Hematopoietic multipotent progenitor cell treated with erythropoietin and hydrocortisone succinate and interleukin-3 and kit ligand, for 17 days (in vitro differentiated cells): ENCODE results near the gene INIP.
"Not testable (repeated sequence)": the region's sequence is repeated elsewhere in the genome, so short reads cannot be mapped to it uniquely, and the experiment has no call there.

Source experiments
- DNase-seq: peaks from one replicate; pipeline ENCODE4 v3.0.0-alpha.2; 2015; ENCODE audit warnings: low spot score

The INIP gene

DNA sequence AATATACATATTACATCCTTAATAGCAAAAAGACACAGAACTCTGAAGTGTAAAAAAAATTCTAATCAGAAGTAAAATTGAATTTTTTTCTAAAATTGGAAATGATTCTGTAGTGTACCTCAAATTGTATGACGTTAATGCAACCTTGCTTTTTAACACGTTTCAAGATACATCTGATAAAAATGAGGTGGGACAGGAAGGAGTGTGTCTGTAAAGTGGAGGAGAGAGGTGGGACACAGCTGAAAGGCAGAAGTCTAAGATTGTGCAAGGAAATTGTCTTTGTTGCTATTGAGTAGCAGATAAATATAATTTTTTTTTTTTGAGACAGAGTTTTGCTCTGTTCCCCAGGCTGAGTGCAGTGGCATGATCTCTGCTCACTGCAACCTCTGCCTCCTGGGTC, 17.0 kb upstream of the INIP start:
- DNase-seq, result no peak

DNA sequence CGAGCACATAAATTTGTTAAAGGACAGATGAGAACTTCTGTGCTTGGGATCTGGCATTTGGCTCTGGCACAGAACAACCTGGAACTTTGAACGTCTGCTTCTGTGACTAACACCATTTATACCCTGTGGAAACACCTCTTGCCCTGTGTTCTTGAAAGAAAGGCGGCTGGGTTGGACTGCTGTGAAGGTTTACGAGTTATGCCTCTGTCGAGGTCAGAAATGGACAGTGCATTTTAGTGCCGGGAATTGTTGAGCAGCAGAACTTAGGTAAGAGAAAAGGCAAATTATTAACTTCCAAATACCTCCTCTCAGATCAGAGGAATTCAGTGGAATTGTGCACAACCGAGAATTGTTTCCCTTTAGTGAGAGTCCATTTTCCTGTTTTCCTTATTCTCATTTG, 14.1 kb upstream of the INIP start:
- no peak for DNase-seq

DNA sequence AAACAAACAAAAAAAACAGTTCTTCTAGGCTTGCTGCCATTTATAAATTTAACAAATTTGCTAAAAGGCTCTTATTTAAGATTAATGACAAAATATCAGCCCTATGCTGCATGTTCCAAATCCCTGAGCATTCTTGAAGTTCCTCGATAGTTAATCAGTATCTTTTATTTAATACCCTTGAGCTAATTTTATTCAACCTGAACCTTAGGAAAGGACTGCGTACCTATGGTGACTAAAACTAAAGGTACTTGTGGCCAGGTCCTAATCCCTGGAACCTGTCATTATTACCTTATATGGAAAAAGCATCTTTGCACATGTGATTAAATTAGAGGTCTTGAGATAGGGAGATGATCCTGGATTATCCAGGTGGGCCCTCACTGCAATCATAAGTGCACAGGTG, 10.5 kb upstream of the INIP start:
- DNase-seq, result no peak

DNA sequence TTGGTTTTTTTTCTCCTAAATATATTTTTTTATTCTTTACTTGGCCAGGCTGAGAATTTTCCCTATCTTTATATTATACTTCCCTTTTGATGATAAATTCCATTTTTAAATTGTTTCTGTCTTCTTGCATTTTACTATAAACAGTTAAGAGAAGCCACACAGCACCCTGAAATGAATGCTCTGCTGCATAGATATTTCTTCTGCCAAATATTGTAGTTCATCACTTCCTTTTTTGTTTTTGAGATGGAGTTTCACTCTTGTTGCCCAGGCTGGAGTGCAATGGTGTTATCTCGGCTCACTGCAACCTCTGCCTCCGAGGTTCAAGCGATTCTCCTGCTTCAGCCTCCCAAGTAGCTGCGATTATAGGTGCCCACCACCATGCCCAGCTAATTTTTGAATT, 8.5 kb upstream of the INIP start:
- DNase-seq, result no peak

DNA sequence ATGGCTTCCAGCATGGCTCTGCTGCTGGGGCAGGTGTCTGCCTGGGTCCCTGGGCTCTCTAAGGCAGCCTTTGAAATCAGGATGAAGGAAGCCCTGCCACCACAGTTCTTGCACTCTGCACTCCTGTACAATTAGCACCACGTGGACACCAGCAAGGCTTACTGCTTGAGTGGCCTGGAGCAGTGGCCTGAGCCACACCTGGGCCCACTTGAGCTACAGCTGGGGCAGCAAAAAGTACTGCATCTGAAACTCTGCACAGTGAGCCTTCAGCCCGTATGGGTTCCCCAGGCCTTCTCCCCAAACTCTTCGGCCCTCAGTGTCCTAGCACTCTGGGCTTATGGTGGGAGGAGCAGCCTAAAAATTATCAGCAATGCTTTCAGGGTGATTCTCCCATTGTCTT, 8.0 kb upstream of the INIP start:
- DNase-seq, result no peak

DNA sequence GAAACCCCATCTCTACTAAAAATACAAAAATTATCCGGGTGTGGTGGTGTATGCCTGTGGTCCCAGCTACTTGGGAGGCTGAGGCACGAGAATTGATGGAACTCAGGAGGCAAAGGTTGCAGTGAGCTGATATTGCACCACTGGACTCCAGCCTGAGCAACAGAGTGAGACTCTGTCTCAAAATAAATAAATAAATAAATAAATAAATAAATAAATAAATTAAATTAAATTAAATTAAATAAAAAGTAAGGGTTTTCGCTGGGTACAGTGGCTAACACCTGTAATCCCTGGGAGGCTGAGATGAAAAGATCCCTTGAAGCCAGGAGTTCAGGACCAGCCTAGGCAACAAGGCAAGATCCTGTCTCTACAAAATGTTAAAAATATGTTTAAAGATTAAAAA, 4.8 kb upstream of the INIP start:
- DNase-seq, result not testable (repeated sequence)

DNA sequence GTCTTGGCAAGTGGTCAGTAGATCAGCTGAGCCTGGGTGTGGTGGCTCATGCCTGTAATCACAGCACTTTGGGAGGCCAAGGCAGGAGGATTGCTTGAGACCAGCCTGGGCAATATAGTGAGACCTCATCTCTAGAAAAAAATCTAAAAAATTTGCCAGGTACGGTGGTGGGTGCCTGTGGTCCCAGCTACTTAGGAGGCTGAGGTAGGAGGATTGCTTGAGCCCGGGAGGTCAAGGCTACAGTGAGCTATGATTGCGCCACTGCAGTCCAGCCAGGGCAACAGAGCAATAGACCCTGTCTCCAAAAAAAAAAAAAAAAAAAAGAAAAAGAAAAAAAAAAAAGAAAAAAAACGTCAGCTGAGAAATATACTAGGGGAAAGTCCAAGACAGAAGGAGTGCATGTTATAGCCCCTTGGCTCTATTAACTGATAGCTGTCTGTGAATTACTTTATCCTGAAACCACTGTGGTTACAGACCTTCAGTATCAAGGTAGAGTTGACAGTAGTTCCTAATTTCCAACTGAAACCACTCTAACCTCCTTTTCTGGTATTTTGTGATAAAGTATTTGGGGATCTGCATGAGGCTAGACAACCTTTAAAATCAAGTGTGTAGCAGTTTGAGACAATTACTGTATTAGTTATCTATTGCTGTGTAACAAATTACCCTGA, 2.3 kb upstream of the INIP start:
- DNase-seq, result no peak

DNA sequence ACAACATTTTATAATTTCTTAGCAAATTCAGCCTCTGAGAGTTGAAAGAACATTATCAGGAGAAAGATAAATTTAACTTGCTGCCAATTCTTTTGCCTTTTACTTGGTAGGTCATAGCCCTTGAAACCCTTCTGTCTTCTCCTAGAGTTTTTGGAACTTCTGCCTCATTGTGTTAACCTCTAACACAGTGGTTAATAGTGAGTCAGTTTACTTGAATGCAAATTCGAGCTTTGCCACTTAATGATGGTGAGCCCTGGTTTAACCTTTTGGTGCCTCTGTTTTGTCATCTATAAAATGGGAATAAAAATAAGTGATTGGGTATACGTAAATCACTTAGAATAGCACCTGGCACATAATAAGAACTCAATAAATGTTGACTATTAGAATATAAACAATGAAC, 1.8 kb upstream of the INIP start:
- DNase-seq, result no peak

DNA sequence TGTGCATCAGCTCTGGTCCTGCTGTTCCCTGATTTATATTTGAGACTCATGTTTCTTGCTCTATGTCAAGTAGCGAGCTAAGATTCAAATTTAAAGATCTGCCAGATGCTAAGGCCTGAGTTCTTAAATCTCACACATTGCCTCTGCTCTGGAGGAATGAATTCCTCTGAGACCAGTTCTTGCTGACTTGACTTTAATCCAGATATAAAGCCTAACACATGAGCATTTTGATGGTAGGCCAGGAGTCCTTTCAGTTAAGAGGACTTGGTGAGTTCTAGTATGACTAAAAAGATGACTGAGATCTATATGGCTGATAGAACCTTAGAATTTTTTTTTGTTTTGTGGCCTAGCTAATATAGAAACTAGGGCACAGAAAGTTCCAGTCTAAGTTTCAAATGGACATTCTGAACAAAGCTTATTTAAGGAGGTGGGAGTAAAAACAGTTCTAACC, 1.3 kb upstream of the INIP start:
- no peak for DNase-seq

DNA sequence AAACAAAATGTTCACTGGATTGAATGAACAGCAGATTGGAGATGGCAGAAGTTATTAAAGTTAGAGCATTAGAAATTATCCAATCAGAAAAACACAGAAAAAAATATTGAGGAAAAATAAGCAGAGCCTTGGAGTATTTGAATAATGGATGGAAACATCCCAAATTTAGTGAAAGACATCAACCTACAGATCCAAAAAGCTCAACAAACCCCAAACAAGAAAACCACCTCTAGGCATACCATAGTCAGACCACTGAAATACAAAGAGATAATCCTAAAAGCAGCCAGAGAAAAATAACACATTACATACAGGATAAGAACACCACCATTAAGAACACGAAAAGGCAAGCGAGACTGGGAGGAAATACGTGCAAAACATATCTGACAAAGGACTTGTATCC, 5.2 kb downstream of the INIP start:
- no peak for DNase-seq

DNA sequence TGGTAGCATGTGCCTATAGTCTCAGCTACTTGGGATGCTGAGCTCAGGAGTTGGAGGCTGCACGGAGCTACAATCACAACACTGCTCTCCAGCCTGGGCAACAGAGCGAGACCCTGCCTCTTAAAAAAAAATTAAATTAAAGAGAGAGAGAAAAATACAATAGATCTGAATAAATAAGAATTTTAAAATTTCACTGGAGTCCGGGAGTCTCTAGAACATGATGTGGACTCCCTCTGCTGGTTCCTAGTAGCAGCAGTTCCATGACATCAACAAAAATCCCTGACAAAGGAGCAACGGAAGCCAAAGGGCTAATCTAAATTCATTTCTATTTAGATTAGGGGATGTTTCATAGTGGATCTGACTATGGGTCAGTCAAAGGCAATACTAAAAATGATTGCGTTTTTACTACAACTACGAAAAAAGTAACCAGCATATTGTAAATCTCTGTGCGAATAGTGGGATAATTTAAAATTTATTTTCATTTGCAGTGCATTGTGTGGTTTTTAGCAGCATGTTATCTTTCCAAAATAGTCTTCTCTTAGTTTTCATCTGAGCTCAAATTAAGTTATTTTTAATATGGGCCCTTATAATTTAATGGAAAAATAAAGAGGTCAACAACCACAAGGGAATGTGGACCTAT, 6.7 kb downstream of the INIP start:
- no peak for DNase-seq

DNA sequence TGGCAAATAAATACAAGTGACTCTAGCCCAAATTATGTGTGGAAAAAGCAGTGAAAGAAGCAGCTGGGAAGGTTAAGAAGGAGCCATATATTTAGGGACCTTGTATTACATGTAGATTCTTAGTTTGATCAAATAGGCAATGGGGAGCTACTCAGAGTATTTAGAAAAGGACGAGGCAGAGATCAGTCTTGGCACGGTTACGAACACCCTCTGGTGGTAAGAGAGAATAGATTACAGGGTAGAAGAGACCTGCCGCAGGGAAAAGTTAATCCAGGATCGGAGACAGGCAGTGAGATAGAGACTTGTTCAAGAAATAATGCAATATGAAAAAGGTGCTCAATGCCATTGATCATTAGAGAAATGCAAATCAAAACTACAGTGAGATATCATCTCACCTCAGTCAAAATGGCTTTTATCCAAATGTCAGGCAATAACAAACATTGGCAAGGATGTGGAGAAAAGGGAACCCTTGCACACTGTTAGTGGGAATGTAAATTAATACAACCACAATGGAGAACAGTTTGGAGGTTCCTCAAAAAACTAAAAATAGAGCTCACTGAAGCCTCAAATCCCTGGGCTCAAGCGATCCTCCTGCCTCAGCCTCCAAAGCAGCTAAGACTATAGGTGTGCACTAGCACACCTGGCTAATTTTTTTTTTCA, 12.0 kb downstream of the INIP start:
- no peak for DNase-seq

DNA sequence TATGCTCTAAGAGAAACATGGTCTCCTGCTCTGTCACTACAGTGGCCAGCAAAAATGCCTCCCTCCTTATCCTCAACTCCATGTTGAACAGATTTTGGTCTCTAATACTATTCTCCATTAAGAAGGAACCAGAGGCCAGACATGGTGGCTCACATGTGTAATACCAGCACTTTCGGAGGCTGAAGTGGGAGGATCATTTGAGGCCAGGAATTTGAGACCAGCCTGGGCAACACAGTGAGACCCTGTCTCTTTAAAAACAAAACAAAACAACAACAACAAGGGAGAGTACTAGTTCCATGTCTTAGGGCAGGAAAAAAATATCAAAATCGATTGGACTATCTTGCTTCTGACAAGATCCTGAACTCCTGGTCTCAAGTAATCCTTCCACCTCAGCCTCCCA, 14.6 kb downstream of the INIP start:
- DNase-seq, result no peak

DNA sequence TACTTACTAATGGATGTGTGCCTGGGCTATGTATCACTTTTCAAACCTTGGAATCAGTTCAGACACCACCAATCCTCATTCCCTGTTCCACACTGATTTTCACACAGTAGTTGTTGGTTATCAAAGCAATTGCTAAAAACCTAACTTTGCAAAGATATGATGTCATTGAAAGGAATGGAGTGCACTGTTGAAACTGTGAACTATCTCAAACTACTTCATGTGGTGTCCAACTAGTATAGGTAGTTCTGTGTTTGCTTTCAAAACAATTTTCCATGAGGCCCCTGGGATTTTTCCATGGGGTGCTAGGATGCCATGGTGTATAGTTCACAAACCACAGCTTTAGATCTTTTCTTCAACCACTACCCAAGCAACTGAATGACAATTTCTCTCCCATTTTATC, 17.8 kb downstream of the INIP start:
- DNase-seq, result no peak

DNA sequence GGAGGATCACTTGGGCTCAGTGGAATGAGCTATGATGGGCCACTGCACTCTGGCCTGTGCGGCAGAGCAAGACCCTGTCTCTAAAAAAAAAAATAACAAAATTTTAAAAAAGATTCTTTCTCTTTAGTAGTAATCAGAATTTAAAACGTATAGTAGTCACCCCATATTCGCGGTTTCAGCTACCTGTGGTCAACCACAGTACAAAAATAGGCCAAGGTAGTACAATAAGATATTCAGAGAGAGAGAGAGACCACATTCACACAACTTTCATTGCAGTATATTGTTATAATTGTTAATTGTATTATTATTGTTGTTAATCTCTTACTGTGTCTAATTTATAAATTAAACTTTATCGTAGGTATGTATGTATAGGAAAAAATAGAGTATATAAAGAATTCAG, 18.7 kb downstream of the INIP start:
- DNase-seq, result no peak

DNA sequence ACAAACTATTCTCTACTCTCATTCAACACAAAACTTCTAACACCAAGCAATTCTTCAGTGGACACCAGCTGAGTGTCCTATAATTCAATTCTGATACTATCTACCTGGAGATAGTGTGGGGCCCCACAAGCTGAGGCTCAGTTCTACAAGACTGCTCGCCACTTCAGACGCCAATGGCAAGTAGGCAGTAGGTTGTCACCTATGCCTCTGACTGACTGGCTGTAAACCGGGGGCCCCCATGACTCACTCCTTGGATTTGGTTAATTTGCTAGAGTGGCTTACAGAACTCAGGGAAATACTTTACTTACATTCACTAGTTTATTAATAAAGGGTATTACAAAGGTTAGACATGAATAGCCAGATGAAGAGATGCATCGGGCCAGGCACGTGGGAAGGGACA, 21.5 kb downstream of the INIP start:
- DNase-seq, result no peak

DNA sequence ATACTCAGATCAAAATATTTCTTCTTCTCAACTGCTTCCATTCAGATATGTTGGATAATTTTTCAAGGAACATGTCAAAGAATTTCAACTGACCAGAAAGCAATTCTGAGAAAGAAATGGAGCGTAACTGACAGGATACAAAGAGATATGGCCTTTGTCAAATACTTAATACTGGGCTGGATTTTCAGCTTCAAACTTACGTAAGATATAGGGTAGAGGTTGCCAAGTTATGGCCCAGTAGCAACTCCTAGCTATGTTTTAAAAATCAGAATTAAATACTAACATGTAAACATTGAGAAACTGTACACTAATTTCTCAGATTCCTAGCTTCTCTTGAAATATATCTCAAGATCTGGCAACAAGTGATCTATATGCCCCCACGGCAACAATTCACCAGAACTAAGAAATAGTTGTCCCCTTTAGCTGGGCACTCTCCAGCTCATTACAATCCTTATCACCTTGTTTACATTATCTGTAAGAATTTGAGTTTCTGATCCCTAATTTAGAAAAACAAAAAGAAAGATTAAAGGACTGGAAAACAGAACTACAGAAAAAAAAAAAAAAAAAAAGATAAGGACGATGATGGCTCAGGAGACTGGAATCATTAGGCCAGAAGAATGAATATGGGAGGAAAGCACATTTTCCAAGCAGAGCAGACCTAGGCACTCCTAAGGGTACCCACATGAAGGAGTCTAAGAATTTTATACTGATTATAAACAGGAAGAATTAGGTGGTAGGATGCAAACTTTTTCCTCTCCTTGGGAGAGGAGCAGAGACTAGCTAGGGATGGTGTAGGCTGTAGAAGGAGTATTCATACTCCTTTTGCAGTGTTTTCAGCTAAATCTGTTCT, 23.0 kb downstream of the INIP start:
- no peak for DNase-seq

DNA sequence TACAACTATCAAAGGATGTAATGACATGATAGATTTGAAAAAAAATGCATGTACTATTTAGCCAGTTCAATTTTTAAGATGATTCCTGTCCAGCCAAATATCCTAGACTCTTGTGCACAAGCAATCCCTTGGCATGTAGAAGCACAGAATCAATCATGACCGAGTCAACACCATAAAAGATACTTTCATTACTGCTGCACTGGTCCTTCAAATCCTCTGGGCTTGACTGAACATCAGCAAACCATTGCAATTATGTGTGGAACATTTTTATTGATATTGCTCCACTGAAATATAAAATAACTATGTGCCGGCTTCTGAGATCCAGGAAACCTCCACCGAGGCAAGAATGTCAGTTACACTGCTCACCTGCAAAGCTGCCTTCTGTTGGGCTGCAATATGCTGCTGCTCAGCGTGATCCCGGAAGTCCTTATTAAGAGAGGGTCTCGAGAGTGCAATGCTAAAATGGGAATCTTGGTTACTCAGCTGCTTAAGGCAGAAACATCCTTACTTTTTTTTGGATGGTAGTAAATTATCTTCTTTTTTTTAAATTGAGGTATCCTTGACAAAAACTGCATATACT, 28.7 kb downstream of the INIP start:
- no peak for DNase-seq

DNA sequence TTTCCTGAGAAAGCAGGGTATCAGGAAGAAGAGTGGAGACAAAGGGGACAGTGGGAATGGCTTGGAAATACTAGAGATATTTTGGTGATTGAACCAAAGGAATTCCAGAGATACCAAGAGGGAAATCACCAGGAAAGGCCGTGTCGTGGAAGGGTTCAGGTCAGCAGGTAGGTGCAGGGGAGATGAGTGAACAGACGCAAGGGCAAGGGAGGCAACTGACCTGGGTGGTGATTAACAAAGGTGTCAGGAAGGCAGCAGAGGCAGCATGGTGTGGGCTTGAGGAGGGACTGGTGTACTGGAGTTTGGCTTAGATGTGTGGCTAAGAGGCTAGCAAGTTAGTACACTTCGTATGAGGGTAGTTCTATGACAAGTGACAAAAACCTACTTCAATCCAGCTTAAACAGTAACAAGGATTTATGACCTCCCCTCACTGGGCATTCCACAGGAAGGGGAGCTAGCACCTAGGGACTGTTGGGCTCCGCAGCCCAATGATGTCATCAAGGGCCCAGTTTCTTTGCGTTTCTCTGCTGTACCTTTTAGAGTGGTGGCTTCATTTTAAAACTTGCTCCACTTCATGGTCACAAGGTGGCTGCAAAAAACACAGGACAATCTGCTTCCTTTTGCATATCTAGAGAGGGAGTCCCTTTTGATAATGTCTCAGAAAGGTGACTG, 37.0 kb downstream of the INIP start:
- no peak for DNase-seq

DNA sequence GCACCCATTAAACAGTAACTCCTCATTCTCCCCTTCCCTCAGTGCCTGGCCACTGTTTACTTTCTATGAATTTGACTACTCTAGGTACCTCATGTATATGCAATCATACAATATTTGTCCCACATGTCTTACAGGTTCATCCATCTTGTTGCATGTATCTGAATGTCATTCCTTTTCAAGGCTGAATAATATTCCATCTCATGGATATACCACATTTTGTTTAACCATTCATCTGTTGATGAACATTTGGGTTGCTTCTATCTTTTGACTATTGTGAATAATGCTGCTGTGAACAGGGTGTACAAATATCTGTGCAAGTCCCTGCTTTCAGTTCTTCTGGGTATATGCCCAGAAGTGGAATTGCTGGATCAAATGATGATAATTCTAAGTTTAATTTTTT, 40.9 kb downstream of the INIP start:
- DNase-seq, result no peak

DNA sequence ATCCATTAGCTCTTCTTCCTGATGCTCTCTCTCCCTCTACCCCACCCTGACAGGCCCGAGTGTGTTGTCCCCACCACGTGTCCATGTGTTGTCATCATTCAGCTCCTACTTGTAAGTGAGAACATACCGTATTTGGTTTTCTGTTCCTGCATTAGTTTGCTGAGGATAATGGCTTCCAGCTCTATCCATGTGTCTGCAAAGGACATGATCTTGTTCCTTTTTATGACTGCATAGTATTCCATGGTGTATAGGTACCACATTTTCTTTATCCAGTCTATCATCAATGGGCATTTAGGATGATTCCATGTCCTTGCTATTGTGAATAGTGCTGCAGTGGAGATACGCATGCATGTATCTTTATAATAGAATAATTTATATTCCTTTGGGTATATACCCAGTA, 44.7 kb downstream of the INIP start:
- not testable (repeated sequence) for DNase-seq
